Caco-2 (cell line): ENCODE data around the gene SEMA4D. TPM values are rescaled to one million over a fixed set of nuclear protein-coding genes. Genes with fewer than 3 reads are reported as not detected.

Experiments used
- BruUV-seq: library from RNA; stranded (reverse); fragments of 400-500 nt; replicated peaks from 2 replicates; lab custom pipeline; 2021; lab: Mats Ljungman, UMichigan
- CTCF ChIA-PET: fragments of 300-600 bp; sonication (Branson Sonifier 250); formaldehyde crosslinking; loops from one replicate; lab custom pipeline; 2022; ENCODE audit warnings: antibody characterized with exemption; lab: Charles Lee
- POLR2A ChIA-PET: fragments of 300-600 bp; sonication (Branson Sonifier 250); formaldehyde crosslinking; loops from one replicate; lab custom pipeline; 2022; ENCODE audit warnings: antibody characterized with exemption; lab: Charles Lee
- DNase-seq, 2 experiments: peaks; one replicate each; pipeline versions ENCODE4 v3.0.0 to v3.0.0-alpha.2; 2020 to 2022
- H3K27me3 ChIP-seq: replicated peaks from 2 replicates; pipeline ENCODE4 v1.6.0; 2011; ENCODE audit warnings: low read length; ENCODE audit not compliant: control insufficient read depth, insufficient read depth
- H3K36me3 ChIP-seq: 2 replicates; pipeline ENCODE4 v1.5.1; 2011; ENCODE audit warnings: low read length; ENCODE audit not compliant: control insufficient read depth, insufficient read depth
- H3K4me1 ChIP-seq: fragments of 250-450 bp; sonication (Bioruptor Pico); 2 replicates; pipeline ENCODE4 v1.5.1; 2020; ENCODE audit warnings: mild to moderate bottlenecking
- H3K4me3 ChIP-seq: 2 replicates; pipeline ENCODE4 v1.5.1; 2011; ENCODE audit warnings: low read depth, mild to moderate bottlenecking, control low read depth, low read length
- H3K9me3 ChIP-seq: fragments of 250-450 bp; sonication (Bioruptor Pico); 2 replicates; pipeline ENCODE4 v1.5.1; 2020; ENCODE audit warnings: mild to moderate bottlenecking, moderate library complexity
- H3K27ac Mint-ChIP-seq: one replicate; pipeline ENCODE4 v1.8.0; 2022; ENCODE audit warnings: mixed read lengths; ENCODE audit not compliant: unreplicated experiment
- H3K27me3 Mint-ChIP-seq: one replicate; pipeline ENCODE4 v1.8.0; 2022; ENCODE audit warnings: mixed read lengths; ENCODE audit not compliant: insufficient read depth, unreplicated experiment
- H3K36me3 Mint-ChIP-seq: one replicate; pipeline ENCODE4 v1.8.0; 2022; ENCODE audit warnings: mild to moderate bottlenecking, mixed read lengths; ENCODE audit not compliant: insufficient read depth, unreplicated experiment
- H3K4me1 Mint-ChIP-seq: one replicate; pipeline ENCODE4 v1.8.0; 2022; ENCODE audit warnings: low read depth, mixed read lengths; ENCODE audit not compliant: unreplicated experiment
- H3K4me3 Mint-ChIP-seq: one replicate; pipeline ENCODE4 v1.8.0; 2022; ENCODE audit warnings: mild to moderate bottlenecking, moderate library complexity, mixed read lengths; ENCODE audit not compliant: unreplicated experiment
- H3K9me3 Mint-ChIP-seq: one replicate; pipeline ENCODE4 v1.8.0; 2022; ENCODE audit warnings: mixed read lengths; ENCODE audit not compliant: unreplicated experiment
- CTCF ChIP-seq, 2 experiments: fragments of 200-600 bp in 1 of 2; IDR thresholded peaks; 1 replicate in 1 of 2; 2 replicates in 1 of 2; pipeline versions ENCODE4 v1.5.1 to v1.8.0; 2011 to 2022; ENCODE audit warnings: antibody characterized with exemption in 1 of 2, control low read depth in 1 of 2, inconsistent platforms in 1 of 2, low read depth in 1 of 2, low read length in 1 of 2, mild to moderate bottlenecking in 1 of 2, moderate library complexity in 1 of 2; ENCODE audit not compliant: insufficient read depth in 1 of 2, severe bottlenecking in 1 of 2, unreplicated experiment in 1 of 2
- intact Hi-C: fragments of 100-400 bp; cut with micrococcal nuclease; formaldehyde crosslinking; loops from one replicate; pipeline ENCODE4 v1.10.0; 2022; ENCODE audit not compliant: unreplicated experiment
- total RNA-seq: library from RNA; stranded (reverse); gene quantifications from 2 replicates; pipeline ENCODE4 v1.2.3, GENCODE V29; 2022

The SEMA4D gene
- total RNA-seq, 1 experiment from 2014 or later: 17.1 TPM

DNA sequence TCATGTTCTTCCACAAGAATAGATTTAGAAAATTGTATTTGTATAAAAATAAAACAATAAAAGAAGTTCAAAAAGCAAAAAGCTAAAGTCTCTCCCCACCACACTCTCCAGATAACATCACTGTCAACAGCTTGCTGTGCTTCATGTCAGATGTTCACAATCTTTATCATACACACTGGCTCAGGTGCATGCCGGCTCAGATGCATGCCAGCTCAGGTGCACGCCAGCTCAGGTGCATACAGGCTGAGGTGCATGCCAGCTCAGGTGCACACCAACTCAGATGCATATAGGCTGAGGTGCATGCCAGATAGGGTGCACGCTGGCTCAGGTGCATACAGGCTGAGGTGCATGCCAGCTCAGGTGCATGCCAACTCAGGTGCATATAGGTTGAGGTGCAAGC, 26.5 kb downstream of the SEMA4D start:
- POLR2A ChIA-PET: no interaction called here
- no peaks in the 10 kb centered on the region for H3K27me3 Mint-ChIP-seq

GRCh38 chr9:89470224-89470839, 27.6 kb downstream of the SEMA4D start:
- CTCF ChIA-PET: no interaction called here
- Mint-ChIP-seq H3K4me3 (no peak overlapping the region), H3K4me1 (no peaks in the 10 kb centered on the region), H3K27me3 (no peaks in the 10 kb centered on the region), H3K36me3 (no peaks in the 10 kb centered on the region), H3K9me3 (no peaks in the 10 kb centered on the region), H3K27ac (no peak overlapping the region)
- intact Hi-C loops: no loop called here
- BruUV-seq: no TSS peak
- no peak for TF ChIP-seq CTCF (IDR thresholded peaks at IDR 0.05; ENCODE audit: insufficient read depth in 1 of 2, low read depth in 1 of 2, low read length in 1 of 2, severe bottlenecking in 1 of 2, unreplicated experiment in 1 of 2)
- no peak for DNase-seq
- Histone ChIP-seq H3K4me3 (no peak overlapping the region), H3K4me1 (no peaks in the 10 kb centered on the region), H3K36me3 (no peaks in the 10 kb centered on the region), H3K27me3 (no peaks in the 10 kb centered on the region), H3K9me3 (no peaks in the 10 kb centered on the region)
- POLR2A ChIA-PET: no interaction called here

More for the DNA sequence above, 26.5 kb downstream of the SEMA4D start:
- Histone ChIP-seq H3K4me1 (no peaks in the 10 kb centered on the region), H3K9me3 (no peaks in the 10 kb centered on the region), H3K27me3 (no peaks in the 10 kb centered on the region), H3K4me3 (no peak overlapping the region), H3K36me3 (no peaks in the 10 kb centered on the region)
- intact Hi-C loops: no loop called here
- Mint-ChIP-seq H3K4me3 (no peak overlapping the region), H3K27ac (no peak overlapping the region), H3K9me3 (no peaks in the 10 kb centered on the region), H3K36me3 (no peaks in the 10 kb centered on the region), H3K4me1 (no peaks in the 10 kb centered on the region)
- TF ChIP-seq CTCF (IDR thresholded peaks at IDR 0.05; ENCODE audit: insufficient read depth in 1 of 2, low read depth in 1 of 2, low read length in 1 of 2, severe bottlenecking in 1 of 2, unreplicated experiment in 1 of 2): no peak
- no TSS peak for BruUV-seq
- no peak for DNase-seq
- CTCF ChIA-PET: no interaction called here

GRCh38 chr9:89469003-89469402, 28.9 kb downstream of the SEMA4D start:
- DNase-seq: no peak
- H3K4me3 Mint-ChIP-seq: no peak overlapping the region
- POLR2A ChIA-PET: no interaction called here
- H3K9me3 ChIP-seq: no peaks in the 10 kb centered on the region
- no peaks in the 10 kb centered on the region for H3K9me3 Mint-ChIP-seq
- H3K27me3 ChIP-seq: no peaks in the 10 kb centered on the region
- CTCF ChIA-PET: no interaction called here
- H3K27me3 Mint-ChIP-seq: no peaks in the 10 kb centered on the region
- TF ChIP-seq CTCF (IDR thresholded peaks at IDR 0.05; ENCODE audit: insufficient read depth in 1 of 2, low read depth in 1 of 2, low read length in 1 of 2, severe bottlenecking in 1 of 2, unreplicated experiment in 1 of 2): no peak
- intact Hi-C loops: no loop called here
- H3K36me3 ChIP-seq: no peaks in the 10 kb centered on the region
- H3K36me3 Mint-ChIP-seq: no peaks in the 10 kb centered on the region
- no peaks in the 10 kb centered on the region for H3K4me1 Mint-ChIP-seq
- H3K27ac Mint-ChIP-seq: no peak overlapping the region
- H3K4me3 ChIP-seq: no peak overlapping the region
- H3K4me1 ChIP-seq: no peaks in the 10 kb centered on the region
- BruUV-seq: no TSS peak
